ENCODE data around the gene TRAPPC2L.

Gene TRAPPC2L

GRCh38 chr16:88877564-88878289 is 20.8 kb downstream of the TRAPPC2L start:
- no peak for TF ChIP-seq CTCF (IDR thresholded peaks at IDR 0.05; ENCODE audit: low read length)
- no peak for TF ChIP-seq EZH2 (optimal IDR thresholded peaks at IDR 0.05; ENCODE audit: low read depth, low read length)
- no peak for TF ChIP-seq EZH2phosphoT487 (IDR thresholded peaks at IDR 0.05; ENCODE audit: low read length)
- no peaks in the 10 kb centered on the region for H3K27me3 ChIP-seq (replicated peaks; ENCODE audit: insufficient read depth, low read length)
- H3K36me3 ChIP-seq (replicated peaks; ENCODE audit: insufficient read depth, low read length): no peaks in the 10 kb centered on the region
- H3K9me2 ChIP-seq (replicated peaks; ENCODE audit: insufficient read depth, low read length): no peaks in the 10 kb centered on the region
- H3K9ac ChIP-seq (ENCODE audit: low read length): no peak overlapping the region
- no peaks in the 10 kb centered on the region for H3K79me2 ChIP-seq (ENCODE audit: low read length)
- H3F3A ChIP-seq (ENCODE audit: insufficient read depth, low read length): no peaks in the 10 kb centered on the region
- H3K4me1 ChIP-seq (ENCODE audit: low read length): no peaks in the 10 kb centered on the region
- DNase-seq: no peak
- no peaks in the 10 kb centered on the region for H4K20me1 ChIP-seq (ENCODE audit: insufficient read depth, low read length)
- no peak overlapping the region for H3K4me2 ChIP-seq (ENCODE audit: low read depth, low read length)
- H3K4me3 ChIP-seq (ENCODE audit: low read length): no peak overlapping the region
- H3K9me3 ChIP-seq (replicated peaks; ENCODE audit: insufficient read depth, low read length): no peaks in the 10 kb centered on the region
- no peak overlapping the region for H2AFZ ChIP-seq (ENCODE audit: low read length)
- H3K27ac ChIP-seq (ENCODE audit: low read length): no peak overlapping the region

DNA sequence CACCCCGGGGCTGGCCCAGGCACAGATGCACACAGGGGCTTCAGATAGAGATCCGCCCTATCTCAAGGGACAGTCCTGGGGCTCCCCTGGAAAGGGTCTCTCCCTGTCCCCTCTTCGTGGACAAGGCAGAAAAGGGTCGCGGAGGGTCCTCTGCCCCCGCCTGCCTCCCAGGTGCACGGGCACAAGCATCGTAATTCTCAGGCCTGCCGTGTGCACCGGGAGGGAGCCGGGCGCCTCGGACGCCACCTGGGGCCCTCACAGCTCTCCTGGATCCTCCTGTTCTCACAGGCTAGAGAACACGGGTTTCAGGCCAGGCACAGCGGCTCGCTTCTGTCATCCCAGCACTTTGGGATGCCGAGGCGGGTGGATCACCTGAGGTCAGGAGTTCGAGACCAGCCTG is 21.4 kb downstream of the TRAPPC2L start:
- H4K20me1 ChIP-seq (ENCODE audit: insufficient read depth, low read length): no peaks in the 10 kb centered on the region
- H3K9me3 ChIP-seq (replicated peaks; ENCODE audit: insufficient read depth, low read length): no peaks in the 10 kb centered on the region
- H3K27ac ChIP-seq (ENCODE audit: low read length): no peak overlapping the region
- H3K4me3 ChIP-seq (ENCODE audit: low read length): no peak overlapping the region
- no peak overlapping the region for H3K9ac ChIP-seq (ENCODE audit: low read length)
- H3K36me3 ChIP-seq (replicated peaks; ENCODE audit: insufficient read depth, low read length): no peaks in the 10 kb centered on the region
- no peaks in the 10 kb centered on the region for H3K4me1 ChIP-seq (ENCODE audit: low read length)
- H3K4me2 ChIP-seq (ENCODE audit: low read depth, low read length): no peak overlapping the region
- no peaks in the 10 kb centered on the region for H3K79me2 ChIP-seq (ENCODE audit: low read length)
- no peaks in the 10 kb centered on the region for H3K9me2 ChIP-seq (replicated peaks; ENCODE audit: insufficient read depth, low read length)
- DNase-seq: no peak
- H3F3A ChIP-seq (ENCODE audit: insufficient read depth, low read length): no peaks in the 10 kb centered on the region
- TF ChIP-seq CTCF (IDR thresholded peaks at IDR 0.05; ENCODE audit: low read length): no peak
- TF ChIP-seq EZH2 (optimal IDR thresholded peaks at IDR 0.05; ENCODE audit: low read depth, low read length): no peak
- no peak for TF ChIP-seq EZH2phosphoT487 (IDR thresholded peaks at IDR 0.05; ENCODE audit: low read length)
- no peaks in the 10 kb centered on the region for H3K27me3 ChIP-seq (replicated peaks; ENCODE audit: insufficient read depth, low read length)
- H2AFZ ChIP-seq (ENCODE audit: low read length): no peak overlapping the region

GRCh38 chr16:88878967-88879787 is 22.2 kb downstream of the TRAPPC2L start:
- no peak overlapping the region for H3K27ac ChIP-seq (ENCODE audit: low read length)
- no peaks in the 10 kb centered on the region for H4K20me1 ChIP-seq (ENCODE audit: insufficient read depth, low read length)
- H2AFZ ChIP-seq (ENCODE audit: low read length): no peak overlapping the region
- H3K27me3 ChIP-seq (replicated peaks; ENCODE audit: insufficient read depth, low read length): no peaks in the 10 kb centered on the region
- H3K4me3 ChIP-seq (ENCODE audit: low read length): no peak overlapping the region
- H3K36me3 ChIP-seq (replicated peaks; ENCODE audit: insufficient read depth, low read length): no peaks in the 10 kb centered on the region
- no peak overlapping the region for H3K9ac ChIP-seq (ENCODE audit: low read length)
- H3K9me2 ChIP-seq (replicated peaks; ENCODE audit: insufficient read depth, low read length): no peaks in the 10 kb centered on the region
- H3F3A ChIP-seq (ENCODE audit: insufficient read depth, low read length): no peaks in the 10 kb centered on the region
- no peak for TF ChIP-seq EZH2phosphoT487 (IDR thresholded peaks at IDR 0.05; ENCODE audit: low read length)
- no peak for TF ChIP-seq EZH2 (optimal IDR thresholded peaks at IDR 0.05; ENCODE audit: low read depth, low read length)
- TF ChIP-seq CTCF (IDR thresholded peaks at IDR 0.05; ENCODE audit: low read length): no peak
- no peaks in the 10 kb centered on the region for H3K9me3 ChIP-seq (replicated peaks; ENCODE audit: insufficient read depth, low read length)
- no peaks in the 10 kb centered on the region for H3K79me2 ChIP-seq (ENCODE audit: low read length)
- no peaks in the 10 kb centered on the region for H3K4me1 ChIP-seq (ENCODE audit: low read length)
- H3K4me2 ChIP-seq (ENCODE audit: low read depth, low read length): no peak overlapping the region
- DNase-seq: no peak
